Measurements from ENCODE around the gene CACNA1G.

CACNA1G gene

DNA sequence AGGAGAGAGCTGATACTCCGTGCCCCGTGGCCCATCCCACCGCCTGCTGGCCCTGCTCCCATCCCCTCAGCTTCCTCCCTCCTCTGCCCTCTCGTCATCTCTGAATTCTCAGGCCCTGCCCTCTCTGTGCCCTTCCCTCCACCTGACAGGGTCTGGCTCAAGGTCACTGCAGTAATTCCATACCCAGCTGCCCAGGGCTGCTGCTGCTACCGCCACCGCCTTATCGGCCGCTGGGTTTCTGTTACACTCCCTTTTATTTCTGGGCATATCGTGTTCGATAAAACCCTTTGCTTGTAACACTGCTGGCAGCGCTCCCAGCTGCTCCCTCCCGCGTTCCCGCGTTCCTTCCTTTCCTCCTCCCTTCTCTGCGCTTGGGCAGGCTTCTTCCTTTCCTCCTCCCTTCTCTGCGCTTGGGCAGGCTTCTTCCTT is 26.8 kb upstream of the CACNA1G start:
- DNase-seq: peak; percentile 51

DNA sequence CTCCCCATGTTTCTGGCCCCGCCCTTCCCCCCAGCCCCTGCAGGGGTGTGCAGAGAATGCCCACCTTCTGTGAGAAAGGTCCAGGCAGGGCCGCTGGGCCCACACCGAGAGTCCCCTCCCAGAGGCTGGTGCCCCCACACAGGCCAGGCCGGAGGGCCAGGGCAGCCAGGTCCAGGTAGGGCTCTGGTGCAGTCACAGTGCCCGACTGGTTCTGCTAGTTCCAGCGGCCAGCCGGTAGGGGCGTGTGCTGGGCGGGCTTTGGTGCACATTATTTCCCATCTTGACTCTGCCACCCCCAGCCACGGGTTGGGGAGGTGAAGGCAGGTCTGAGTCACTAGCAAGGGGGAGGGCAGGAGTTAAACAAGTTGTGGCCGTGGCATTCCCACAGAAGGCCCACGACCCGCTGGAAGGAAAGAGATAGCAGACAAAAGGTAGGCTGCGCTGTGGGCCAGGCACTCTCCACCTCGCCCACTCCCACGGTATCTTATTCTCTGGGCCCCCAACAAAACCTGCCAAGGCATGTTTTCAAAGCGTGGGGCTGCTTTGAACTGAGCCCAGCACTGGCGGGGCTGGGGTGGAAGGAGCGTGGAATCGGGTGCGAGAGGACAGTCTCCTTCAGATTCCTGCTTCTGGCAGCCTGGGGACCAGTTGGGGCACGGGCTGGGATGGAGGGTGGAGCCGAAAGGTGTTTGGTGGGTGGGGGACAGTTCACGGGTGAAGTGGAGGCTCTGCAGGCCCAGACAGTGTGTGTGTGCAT is 26.1 kb upstream of the CACNA1G start:
- peak; percentile 18 for DNase-seq

DNA sequence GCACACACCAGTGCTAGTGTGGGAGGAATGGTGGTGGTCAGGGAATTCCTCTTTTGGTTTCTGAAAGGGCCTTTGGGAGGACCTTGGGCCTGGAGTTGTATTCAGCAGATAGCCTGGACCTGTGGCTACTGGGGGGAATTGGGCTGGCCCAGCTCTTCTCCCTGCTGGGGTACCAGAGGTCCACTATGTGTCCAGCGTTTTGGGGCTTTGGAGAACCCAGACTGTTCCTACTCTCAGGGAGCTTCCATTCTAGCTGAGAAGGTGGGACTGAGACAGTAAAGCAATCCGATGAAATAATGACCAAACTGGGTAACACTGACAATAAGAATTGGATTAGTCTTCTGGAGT is 25.6 kb upstream of the CACNA1G start:
- DNase-seq: no peak

- no peak for DNase-seq
These were observed 25.1 kb upstream of the CACNA1G start for GRCh38 chr17:50535407-50535806.

GRCh38 chr17:50536683-50537646 is 23.6 kb upstream of the CACNA1G start:
- DNase-seq: no peak

- no peak for DNase-seq
These were observed 22.6 kb upstream of the CACNA1G start for GRCh38 chr17:50537721-50538548.

- no peak for DNase-seq
These were observed 21.7 kb upstream of the CACNA1G start for GRCh38 chr17:50538549-50539410.

DNA sequence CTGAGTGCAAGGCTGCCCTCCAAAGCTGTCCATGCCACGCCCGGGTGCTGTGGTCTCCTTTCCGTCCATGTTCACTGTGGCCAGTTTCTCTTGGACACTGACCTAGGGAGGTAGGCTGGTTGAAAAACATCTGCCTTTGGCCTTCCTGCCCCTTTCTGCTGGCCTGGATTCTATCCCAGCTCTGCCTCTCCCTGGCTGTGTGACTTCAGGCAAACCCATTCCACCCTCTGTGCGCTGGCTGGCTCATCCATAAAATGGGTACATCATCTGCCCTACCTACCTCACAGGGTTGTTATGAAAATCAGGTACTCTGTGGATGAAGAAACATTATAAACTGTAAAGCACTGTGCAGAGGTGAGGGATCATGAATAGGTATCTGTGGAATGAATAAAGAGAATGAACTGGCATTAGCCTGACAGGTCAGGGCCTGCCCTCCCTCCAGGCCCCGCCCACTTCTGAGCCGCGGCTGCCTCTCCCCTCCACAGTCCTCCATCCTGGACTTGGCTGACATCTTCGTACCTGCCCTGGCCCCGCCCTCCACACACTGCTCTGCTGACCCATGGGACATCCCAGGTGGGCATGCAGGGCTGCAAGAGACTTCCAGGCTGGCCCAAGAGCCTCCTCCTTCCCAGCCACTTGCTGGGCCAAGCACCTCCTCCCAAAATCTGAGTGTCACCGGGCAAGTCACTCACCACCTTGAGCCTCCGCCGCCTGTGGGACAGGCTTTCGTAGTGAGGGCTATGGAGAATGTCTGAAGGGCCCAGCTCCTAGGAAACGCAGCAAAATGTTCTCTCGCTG is 20.6 kb upstream of the CACNA1G start:
- DNase-seq: no peak

DNA sequence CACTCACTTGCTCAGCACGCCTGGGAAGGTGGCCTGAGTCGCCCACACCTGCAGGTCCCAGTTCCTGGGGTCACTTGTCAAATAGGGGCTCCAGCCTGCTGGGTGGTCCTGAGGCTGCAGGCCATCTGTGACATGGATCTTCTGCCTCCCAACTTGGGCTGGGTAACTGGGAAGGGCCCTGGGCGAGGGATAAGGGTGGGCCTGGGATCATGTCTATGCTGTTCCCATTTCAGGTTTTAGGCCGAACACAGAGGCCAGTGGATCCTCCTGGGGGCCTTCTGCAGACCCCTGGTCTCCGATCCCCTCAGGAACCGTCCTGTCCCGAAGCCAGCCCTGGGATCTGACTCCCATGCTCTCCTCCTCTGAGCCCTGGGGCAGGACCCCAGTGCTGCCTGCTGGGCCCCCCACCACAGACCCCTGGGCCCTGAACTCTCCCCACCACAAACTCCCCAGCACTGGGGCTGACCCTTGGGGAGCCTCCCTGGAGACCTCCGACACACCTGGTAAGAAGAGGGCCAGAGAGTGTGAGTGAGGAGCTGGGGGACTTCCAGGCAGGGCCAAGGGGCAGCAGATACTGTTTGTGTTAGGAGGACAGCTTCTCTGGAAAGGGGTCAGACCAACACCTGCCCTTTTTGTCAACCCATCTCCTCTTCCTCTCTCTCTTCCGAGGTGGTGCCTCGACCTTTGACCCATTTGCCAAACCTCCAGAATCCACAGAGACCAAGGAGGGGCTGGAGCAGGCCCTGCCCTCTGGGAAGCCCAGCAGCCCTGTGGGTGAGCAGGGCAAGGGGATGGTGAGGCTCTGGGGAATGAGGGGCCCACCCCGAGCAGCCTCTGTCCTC is 19.7 kb upstream of the CACNA1G start:
- DNase-seq: no peak

GRCh38 chr17:50541402-50541715 is 19.2 kb upstream of the CACNA1G start:
- DNase-seq: no peak

DNA sequence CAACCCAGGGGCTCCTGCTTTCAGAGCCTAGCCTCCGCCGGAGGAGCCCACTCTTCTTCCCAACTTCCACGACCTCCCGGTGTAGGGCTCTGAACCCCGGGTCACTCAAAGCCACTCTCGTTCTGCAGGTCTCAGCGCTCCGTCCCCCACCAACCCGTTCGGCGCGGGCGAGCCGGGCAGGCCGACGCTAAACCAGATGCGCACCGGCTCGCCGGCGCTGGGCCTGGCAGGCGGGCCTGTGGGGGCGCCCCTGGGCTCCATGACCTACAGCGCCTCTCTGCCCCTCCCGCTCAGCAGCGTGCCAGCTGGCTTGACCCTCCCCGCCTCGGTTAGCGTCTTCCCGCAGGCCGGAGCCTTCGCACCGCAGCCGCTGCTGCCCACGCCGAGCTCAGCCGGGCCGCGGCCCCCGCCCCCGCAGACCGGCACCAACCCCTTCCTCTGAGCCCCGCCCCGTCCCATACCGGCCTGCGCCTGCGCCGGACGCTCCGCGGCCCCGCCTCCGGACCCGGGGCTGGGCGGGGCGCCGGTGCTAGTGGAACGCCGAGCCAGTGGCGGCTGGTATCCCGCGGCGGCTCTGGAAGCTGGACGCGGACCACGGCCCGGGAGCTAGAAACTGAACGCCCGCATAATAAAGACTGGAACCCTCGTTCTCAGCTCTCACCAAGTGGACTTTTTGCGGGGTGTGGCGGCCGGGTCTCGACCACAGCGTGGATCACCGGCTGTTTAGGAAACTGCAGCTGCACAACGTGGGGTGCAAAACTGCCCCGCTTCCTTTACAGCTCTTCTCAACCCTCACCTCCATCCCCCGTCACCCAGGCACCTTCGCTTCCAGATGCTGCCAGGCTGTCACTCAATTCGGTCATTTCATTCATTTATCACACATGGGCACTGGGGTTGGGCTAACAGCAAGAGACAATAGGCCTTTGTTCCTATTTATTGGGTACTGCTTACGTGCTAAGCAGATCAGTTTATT is 18.5 kb upstream of the CACNA1G start:
- DNase-seq: peak; percentile 80

DNA sequence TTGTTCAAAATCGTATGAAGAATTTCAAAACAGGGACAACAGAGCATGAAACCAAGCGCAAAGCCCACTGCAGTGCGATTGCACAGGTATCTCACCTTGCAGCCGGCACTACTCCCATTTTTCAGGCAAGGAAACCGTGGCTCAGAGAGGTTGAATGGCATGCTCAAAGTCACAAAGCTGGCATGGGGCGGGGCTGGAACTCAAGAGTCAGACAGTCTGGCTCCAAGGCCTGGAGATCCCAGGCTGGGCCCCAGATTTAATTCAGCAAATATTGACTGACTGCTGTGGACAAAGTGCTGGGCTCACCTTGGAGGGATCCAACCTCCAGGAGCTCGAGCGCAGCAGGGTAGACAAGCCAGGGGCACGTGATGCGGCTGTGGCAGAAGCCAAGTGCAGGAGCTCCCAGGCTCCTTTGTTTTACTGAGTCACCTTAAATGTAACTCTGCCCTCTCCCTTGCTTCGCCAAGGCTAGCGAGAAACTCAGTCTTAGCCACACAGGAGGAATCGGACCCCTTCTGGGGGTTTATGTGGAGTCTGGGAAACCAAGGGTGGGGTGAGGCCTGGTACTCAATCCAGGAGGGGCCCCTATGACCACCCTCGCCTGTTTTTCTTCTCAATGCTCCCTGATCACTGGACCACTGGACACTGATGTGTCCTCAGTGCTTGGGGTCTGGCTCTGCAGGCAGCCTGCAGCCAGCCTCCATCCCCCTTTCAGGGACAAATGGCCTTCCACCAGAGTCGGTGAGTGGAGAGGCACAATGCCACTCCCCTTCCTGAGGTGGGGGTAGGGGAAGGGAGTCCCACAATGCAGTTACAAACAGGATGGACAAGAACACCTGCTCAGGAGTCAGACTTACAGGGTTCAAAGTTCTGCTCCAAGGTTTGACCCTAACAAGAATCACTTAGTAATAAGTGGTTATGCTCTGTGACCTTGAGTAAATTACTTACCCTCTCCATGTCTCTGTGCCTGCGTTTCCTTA is 17.4 kb upstream of the CACNA1G start:
- DNase-seq: no peak

DNA sequence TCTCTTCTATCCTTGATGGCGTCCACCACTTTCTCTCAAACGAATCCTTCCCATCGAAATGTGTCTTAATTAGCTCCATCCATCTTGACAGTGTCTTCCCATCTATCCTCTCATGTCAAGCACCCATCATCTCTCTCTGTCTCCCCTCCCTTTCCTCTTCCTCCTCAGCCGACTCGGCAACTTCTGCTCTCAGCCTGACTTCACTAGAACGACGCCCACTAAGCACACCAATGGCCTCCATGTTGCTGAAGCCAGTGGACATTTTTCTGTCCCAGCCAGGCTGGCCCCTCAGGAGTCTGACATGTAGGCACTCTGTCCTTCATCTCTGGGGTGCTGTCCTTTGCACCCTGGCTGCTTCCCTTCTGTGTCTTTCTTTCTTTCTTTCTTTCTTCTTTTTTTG is 16.0 kb upstream of the CACNA1G start:
- no peak for DNase-seq

GRCh38 chr17:50545311-50545710 is 15.2 kb upstream of the CACNA1G start:
- no peak for DNase-seq

- no peak for DNase-seq
These were observed 13.8 kb upstream of the CACNA1G start for GRCh38 chr17:50546701-50547034.

DNA sequence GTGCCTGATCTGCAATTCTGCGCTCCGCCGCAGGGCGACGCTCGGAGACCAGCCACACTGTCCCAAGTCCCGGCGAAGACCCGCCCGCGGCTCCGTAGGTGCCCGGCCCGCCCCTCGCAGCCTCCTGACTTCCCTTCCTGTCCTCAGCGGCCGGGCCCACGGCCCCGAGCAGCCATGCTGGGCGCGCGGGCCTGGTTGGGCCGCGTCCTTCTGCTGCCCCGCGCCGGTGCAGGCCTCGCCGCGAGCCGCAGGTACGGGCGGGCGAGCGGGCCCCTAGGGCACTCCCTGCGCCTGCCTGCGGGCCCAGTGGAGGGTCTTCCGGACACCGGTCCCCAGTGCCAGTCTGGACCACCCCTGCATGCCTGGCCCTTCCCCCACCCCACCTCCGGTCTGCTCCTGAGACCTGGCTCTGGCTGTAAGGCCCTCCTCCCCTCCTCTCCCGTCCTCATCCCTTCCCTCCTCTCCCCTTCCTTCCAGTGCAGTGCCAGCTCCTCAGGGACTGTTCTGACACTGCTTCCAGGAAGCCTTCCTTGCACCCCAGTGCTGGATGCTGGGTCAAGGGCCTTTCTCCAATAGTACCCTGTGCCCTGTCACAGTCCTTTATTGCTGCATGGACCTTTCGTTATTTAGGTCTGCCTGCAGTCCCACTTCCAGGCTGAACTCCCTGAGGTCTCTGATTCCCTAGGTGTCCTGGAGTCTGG is 13.3 kb upstream of the CACNA1G start, which contains the start of gene SPATA20:
TSS of gene SPATA20 (plus strand) at position 140 of the 701 bp plus-strand sequence. CDS start at position 175, 35 bp downstream.
- DNase-seq: peak; percentile 91

DNA sequence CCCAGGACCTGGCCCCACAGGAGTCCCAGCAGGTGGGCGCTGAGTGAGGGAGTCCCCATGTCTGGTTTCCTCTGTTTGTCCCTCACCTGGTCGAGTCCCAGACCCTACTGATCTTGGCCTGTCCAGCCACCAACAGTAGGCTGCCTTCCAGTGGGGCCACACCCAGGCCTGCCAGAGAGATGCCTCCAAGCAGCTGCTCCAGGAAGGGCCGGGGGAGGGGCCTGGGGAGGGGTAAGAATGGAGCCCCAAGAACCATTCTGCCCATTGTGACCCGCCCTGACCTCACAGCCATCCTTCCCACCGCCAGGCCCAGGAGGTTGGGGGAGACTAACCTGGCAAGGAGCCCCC is 12.8 kb upstream of the CACNA1G start:
- DNase-seq: no peak
